Activated T-cell treated with anti-CD3 and anti-CD28 coated beads for 1 hour (primary cell): ENCODE measurements around the gene GPR160.
"Not testable (repeated sequence)": the region's sequence is repeated elsewhere in the genome, so short reads cannot be mapped to it uniquely, and the experiment has no call there.

Experiments used
- DNase-seq: peaks from one replicate; pipeline ENCODE4 v3.0.0-alpha.2; 2020; ENCODE audit warnings: low read depth

Gene GPR160

DNA sequence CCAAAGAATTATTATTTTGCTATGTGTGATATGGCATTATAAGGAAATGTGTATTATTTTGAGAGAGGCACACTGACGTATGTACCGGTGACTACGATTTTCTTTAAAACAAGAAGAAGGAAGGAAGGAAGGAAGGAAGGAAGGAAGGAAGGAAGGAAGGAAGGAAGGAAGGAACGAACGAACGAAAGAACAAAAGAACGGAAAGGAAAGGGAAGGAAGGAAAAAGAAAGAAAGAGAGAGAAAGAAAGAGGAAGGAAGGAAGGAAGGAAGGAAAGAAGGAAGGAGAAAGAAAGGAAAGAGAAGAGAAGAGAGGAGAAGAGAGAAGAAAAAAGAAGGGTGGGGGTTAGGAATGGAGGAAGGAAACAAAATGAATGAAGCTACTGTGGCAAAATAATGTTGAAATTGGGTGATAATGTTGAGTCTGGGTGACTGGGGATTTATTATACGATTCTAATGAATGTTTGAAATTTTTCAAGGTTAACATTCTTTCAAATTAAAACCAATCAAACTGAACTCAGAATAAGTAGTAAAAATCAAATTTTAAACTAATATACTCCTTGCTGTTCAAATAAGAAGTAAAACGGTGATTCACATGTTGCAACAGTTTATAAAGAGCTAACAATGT, 73.5 kb downstream of the GPR160 start:
- no peak for DNase-seq

DNA sequence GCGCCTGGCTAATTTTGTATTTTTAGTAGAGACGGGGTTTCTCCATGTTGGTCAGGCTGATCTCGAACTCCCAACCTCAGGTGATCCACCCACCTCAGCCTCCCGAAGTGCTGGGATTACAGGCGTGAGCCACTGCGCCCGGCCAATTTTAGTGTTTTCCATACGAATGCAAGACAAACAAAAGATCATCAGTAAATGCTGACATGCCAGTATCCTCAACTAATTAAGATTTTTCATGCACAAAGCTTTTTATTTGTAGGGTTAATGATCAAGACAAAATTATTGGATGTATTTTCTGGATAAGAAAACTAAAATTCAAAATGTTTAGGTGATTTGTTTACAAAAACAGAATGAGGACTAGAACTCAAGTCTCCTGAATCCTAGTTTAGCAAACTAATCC, 76.4 kb downstream of the GPR160 start:
- DNase-seq = not testable (repeated sequence)

DNA sequence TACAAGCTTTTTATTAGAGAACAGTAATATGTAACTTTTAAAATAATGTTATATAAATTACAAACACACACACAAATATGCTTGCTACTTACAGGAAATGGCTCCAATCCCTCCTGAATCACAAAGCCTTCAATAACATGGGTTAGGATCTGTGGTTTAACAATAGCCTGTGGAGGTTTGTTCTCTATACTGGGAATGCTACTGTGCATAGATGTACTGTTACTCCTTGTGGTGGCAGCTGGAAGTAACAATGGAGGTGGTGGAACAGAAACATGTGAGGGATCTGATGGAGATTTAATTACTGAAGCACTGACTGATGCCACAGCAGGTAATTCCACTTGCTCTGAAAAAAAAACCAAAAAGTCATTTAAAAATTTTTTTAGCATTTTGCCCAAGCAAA, 79.3 kb downstream of the GPR160 start:
- no peak for DNase-seq

GRCh38 chr3:170128259-170128976, 90.6 kb downstream of the GPR160 start:
- no peak for DNase-seq

- no peak for DNase-seq
These were observed 91.2 kb downstream of the GPR160 start for GRCh38 chr3:170128977-170129431.

GRCh38 chr3:170130532-170130931, 92.7 kb downstream of the GPR160 start:
- no peak for DNase-seq

- no peak for DNase-seq
These were observed 94.5 kb downstream of the GPR160 start for GRCh38 chr3:170132335-170132734.
